C4-2B (cell line): ENCODE results near the gene SLC12A4.

Experiments used
- ZFX ChIP-seq: fragments of 450-650 bp; IDR thresholded peaks from 2 replicates; pipeline ENCODE4 v1.6.1; 2017
- TF ChIP-seq, protein P1 (sequence below): fragments of 450-650 bp; conservative IDR thresholded peaks from 2 replicates; pipeline ENCODE4 v1.5.1; 2017; ENCODE audit warnings: mild to moderate bottlenecking

DNA sequence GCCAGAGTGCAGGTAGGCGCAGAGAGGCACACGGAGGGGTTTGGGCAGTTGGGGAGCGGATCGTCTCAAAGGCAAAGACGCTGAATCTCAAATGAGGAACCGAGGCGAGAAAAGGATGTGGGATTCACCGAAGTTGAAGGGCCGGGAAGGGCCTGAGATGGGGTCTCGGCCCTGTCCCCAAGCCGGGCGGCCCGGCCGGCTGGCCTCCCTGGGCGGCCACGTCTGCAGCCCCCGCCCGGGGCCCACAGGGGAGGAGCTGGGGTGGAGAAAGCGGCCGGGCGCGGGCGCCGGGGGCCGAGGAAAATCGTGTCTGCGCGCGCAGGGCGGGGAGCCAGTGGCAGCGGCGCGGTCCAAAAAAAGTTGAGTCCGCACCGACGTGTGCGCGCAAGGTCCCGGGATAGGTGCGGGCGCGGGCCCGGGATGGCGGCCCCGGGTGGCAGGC is 458 bp downstream of the SLC12A4 start:
- TF ChIP-seq, protein P1, sequence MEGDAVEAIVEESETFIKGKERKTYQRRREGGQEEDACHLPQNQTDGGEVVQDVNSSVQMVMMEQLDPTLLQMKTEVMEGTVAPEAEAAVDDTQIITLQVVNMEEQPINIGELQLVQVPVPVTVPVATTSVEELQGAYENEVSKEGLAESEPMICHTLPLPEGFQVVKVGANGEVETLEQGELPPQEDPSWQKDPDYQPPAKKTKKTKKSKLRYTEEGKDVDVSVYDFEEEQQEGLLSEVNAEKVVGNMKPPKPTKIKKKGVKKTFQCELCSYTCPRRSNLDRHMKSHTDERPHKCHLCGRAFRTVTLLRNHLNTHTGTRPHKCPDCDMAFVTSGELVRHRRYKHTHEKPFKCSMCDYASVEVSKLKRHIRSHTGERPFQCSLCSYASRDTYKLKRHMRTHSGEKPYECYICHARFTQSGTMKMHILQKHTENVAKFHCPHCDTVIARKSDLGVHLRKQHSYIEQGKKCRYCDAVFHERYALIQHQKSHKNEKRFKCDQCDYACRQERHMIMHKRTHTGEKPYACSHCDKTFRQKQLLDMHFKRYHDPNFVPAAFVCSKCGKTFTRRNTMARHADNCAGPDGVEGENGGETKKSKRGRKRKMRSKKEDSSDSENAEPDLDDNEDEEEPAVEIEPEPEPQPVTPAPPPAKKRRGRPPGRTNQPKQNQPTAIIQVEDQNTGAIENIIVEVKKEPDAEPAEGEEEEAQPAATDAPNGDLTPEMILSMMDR = no peak
- no peak for TF ChIP-seq ZFX
